Thyroid gland (tissue), 4 donors: ENCODE results near the gene CMTM8.

Source experiments
- POLR2A ChIP-seq, 2 donors: fragments of 450-650 bp; IDR thresholded peaks; one replicate each; pipeline ENCODE4 v1.6.1; 2017; ENCODE audit warnings: antibody characterized with exemption in 2 of 2, mild to moderate bottlenecking in 2 of 2, moderate library complexity in 1 of 2
- TF ChIP-seq, protein P1 (sequence below), 6 experiments: fragments of 200-600 bp in 3 of 6; fragments of 450-650 bp in 3 of 6; sonication (generic) in 3 of 6; IDR thresholded peaks; one replicate each; pipeline ENCODE4 v1.5.1; 2016 to 2019; ENCODE audit warnings: antibody characterized with exemption in 6 of 6, mild to moderate bottlenecking in 2 of 6, inconsistent platforms in 1 of 6, moderate library complexity in 1 of 6

GRCh38 chr3:32276279-32276841 lies 37.9 kb downstream of the CMTM8 start:
- no peak for TF ChIP-seq POLR2A (IDR thresholded peaks at IDR 0.05)
- TF ChIP-seq, protein P1, sequence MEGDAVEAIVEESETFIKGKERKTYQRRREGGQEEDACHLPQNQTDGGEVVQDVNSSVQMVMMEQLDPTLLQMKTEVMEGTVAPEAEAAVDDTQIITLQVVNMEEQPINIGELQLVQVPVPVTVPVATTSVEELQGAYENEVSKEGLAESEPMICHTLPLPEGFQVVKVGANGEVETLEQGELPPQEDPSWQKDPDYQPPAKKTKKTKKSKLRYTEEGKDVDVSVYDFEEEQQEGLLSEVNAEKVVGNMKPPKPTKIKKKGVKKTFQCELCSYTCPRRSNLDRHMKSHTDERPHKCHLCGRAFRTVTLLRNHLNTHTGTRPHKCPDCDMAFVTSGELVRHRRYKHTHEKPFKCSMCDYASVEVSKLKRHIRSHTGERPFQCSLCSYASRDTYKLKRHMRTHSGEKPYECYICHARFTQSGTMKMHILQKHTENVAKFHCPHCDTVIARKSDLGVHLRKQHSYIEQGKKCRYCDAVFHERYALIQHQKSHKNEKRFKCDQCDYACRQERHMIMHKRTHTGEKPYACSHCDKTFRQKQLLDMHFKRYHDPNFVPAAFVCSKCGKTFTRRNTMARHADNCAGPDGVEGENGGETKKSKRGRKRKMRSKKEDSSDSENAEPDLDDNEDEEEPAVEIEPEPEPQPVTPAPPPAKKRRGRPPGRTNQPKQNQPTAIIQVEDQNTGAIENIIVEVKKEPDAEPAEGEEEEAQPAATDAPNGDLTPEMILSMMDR (IDR thresholded peaks at IDR 0.05) = no peak
